Lung microvascular endothelial cell (primary cell): ENCODE results near the gene FAM216B. TPM values are rescaled to one million over a fixed set of nuclear protein-coding genes. Genes with fewer than 3 reads are reported as not detected.

Experiments used
- DNase-seq, 2 donors: peaks; one replicate each; pipeline versions ENCODE4 v3.0.0 to v3.0.0-alpha.2; 2010; ENCODE audit warnings: low read depth in 2 of 2
- total RNA-seq: library from RNA; depleted of rRNA; stranded (reverse); fragments of >200 nt; gene quantifications from 2 replicates; pipeline ENCODE4 v1.2.1, GENCODE V29; 2014

Gene FAM216B
- total RNA-seq = not detected in 2 replicates

- peak in 1 of 2 donors; percentile 19 for DNase-seq
Observed at GRCh38 chr13:42781352-42781751, at the start of gene FAM216B. TSS of gene FAM216B (plus strand) at chr13:42781584. CDS start at chr13:42784068, 2,484 bp downstream.

GRCh38 chr13:42732073-42732472 is 49.3 kb upstream of the FAM216B start:
- DNase-seq = no peak

- no peak for DNase-seq
Observed at GRCh38 chr13:42733046-42733445, 48.3 kb upstream of the FAM216B start.

GRCh38 chr13:42735010-42735409 is 46.4 kb upstream of the FAM216B start:
- DNase-seq = no peak

GRCh38 chr13:42740753-42741152 is 40.6 kb upstream of the FAM216B start:
- peak; percentile 57 to 72 for DNase-seq

- DNase-seq = no peak
Observed at GRCh38 chr13:42741914-42742313, 39.5 kb upstream of the FAM216B start.

- DNase-seq = no peak
Observed at GRCh38 chr13:42745655-42746054, 35.7 kb upstream of the FAM216B start.

- peak in 1 of 2 donors; percentile 65 for DNase-seq
Observed at GRCh38 chr13:42746866-42747265, 34.5 kb upstream of the FAM216B start.

GRCh38 chr13:42747399-42747873 is 33.9 kb upstream of the FAM216B start:
- DNase-seq = peak in 1 of 2 donors; percentile 98

- DNase-seq = no peak
Observed at GRCh38 chr13:42750794-42751193, 30.6 kb upstream of the FAM216B start.

- no peak for DNase-seq
Observed at GRCh38 chr13:42751693-42752092, 29.7 kb upstream of the FAM216B start.

GRCh38 chr13:42752731-42753130 is 28.7 kb upstream of the FAM216B start:
- no peak for DNase-seq

GRCh38 chr13:42753697-42754096 is 27.7 kb upstream of the FAM216B start:
- no peak for DNase-seq

- no peak for DNase-seq
Observed at GRCh38 chr13:42754801-42755510, 26.4 kb upstream of the FAM216B start.

- DNase-seq = no peak
Observed at GRCh38 chr13:42757678-42758420, 23.5 kb upstream of the FAM216B start.

- peak in 1 of 2 donors; percentile 13 for DNase-seq
Observed at GRCh38 chr13:42758515-42758914, 22.9 kb upstream of the FAM216B start.

GRCh38 chr13:42760951-42761350 is 20.4 kb upstream of the FAM216B start:
- no peak for DNase-seq

- peak in 1 of 2 donors; percentile 13 for DNase-seq
Observed at GRCh38 chr13:42762251-42762650, 19.1 kb upstream of the FAM216B start.

- peak in 1 of 2 donors; percentile 92 for DNase-seq
Observed at GRCh38 chr13:42762917-42763316, 18.5 kb upstream of the FAM216B start.

GRCh38 chr13:42766016-42766415 is 15.4 kb upstream of the FAM216B start:
- DNase-seq = no peak

GRCh38 chr13:42769650-42770049 is 11.7 kb upstream of the FAM216B start:
- DNase-seq = peak in 1 of 2 donors; percentile 14

- DNase-seq = peak in 1 of 2 donors; percentile 34
Observed at GRCh38 chr13:42776558-42776957, 4.8 kb upstream of the FAM216B start.

- no peak for DNase-seq
Observed at GRCh38 chr13:42777467-42777866, 3.9 kb upstream of the FAM216B start.
